Keratinocyte (primary cell): ENCODE data around the gene TBX3. TPM values are rescaled to one million over a fixed set of nuclear protein-coding genes. Genes with fewer than 3 reads are reported as not detected.

Experiments used
- DNase-seq: peaks from one replicate; pipeline ENCODE4 v3.0.0-alpha.2; 2011; ENCODE audit warnings: low read depth, missing footprints, low spot score
- FAIRE-seq: peaks from 2 replicates; lab custom pipeline; 2011; peaks lifted over from hg19 to GRCh38; lab: Jason Lieb, UNC
- H2AFZ ChIP-seq: 2 replicates; pipeline ENCODE4 v1.6.0; 2012; ENCODE audit warnings: low read length, control low read depth, inconsistent platforms; ENCODE audit not compliant: control insufficient read depth
- H3K27ac ChIP-seq: 2 replicates; pipeline ENCODE4 v1.5.1; 2011; ENCODE audit warnings: low read length; ENCODE audit not compliant: control insufficient read depth, insufficient read depth
- H3K27me3 ChIP-seq: 3 replicates; pipeline ENCODE4 v1.6.0; 2011; ENCODE audit warnings: low read length; ENCODE audit not compliant: control insufficient read depth, insufficient read depth; ENCODE audit errors: extremely low read depth
- H3K36me3 ChIP-seq, 2 experiments: 2 replicates in 1 of 2; 3 replicates in 1 of 2; pipeline ENCODE4 v1.5.1; 2011; ENCODE audit warnings: low read length in 2 of 2, mild to moderate bottlenecking in 1 of 2; ENCODE audit not compliant: control insufficient read depth in 2 of 2, insufficient read depth in 2 of 2; ENCODE audit errors: extremely low read depth in 1 of 2
- H3K4me1 ChIP-seq: 3 replicates; pipeline ENCODE4 v1.5.1; 2011; ENCODE audit warnings: low read length; ENCODE audit not compliant: control insufficient read depth, insufficient read depth; ENCODE audit errors: extremely low read depth
- H3K4me2 ChIP-seq: 3 replicates; pipeline ENCODE4 v1.6.0; 2011; ENCODE audit warnings: low read depth, low read length; ENCODE audit not compliant: control insufficient read depth, insufficient read depth; ENCODE audit errors: extremely low read depth
- H3K4me3 ChIP-seq, 3 experiments: fragments of 200-600 bp in 1 of 3; sonication (generic) in 1 of 3; 2 replicates in 2 of 3; 3 replicates in 1 of 3; pipeline ENCODE4 v1.5.1; 2011 to 2016; ENCODE audit warnings: low read length in 3 of 3, mild to moderate bottlenecking in 3 of 3, control low read depth in 2 of 3, inconsistent platforms in 1 of 3, low read depth in 1 of 3, mixed read lengths in 1 of 3, mixed run types in 1 of 3, moderate library complexity in 1 of 3; ENCODE audit not compliant: control insufficient read depth in 2 of 3, insufficient read depth in 2 of 3; ENCODE audit errors: extremely low read depth in 1 of 3
- H3K79me2 ChIP-seq: 2 replicates; pipeline ENCODE4 v1.6.0; 2012; ENCODE audit warnings: low read length; ENCODE audit not compliant: control insufficient read depth, insufficient read depth
- H3K9ac ChIP-seq: 3 replicates; pipeline ENCODE4 v1.6.0; 2011; ENCODE audit warnings: low read length; ENCODE audit not compliant: control insufficient read depth, insufficient read depth; ENCODE audit errors: extremely low read depth
- H3K9me1 ChIP-seq: 3 replicates; pipeline ENCODE4 v1.6.0; 2011; ENCODE audit warnings: low read length; ENCODE audit not compliant: control insufficient read depth, insufficient read depth; ENCODE audit errors: extremely low read depth
- H3K9me3 ChIP-seq: 2 replicates; pipeline ENCODE4 v1.5.1; 2012; ENCODE audit warnings: low read depth, low read length; ENCODE audit not compliant: control insufficient read depth
- H4K20me1 ChIP-seq: 3 replicates; pipeline ENCODE4 v1.6.0; 2011; ENCODE audit warnings: low read length; ENCODE audit not compliant: control insufficient read depth, insufficient read depth; ENCODE audit errors: extremely low read depth
- EZH2 ChIP-seq: IDR thresholded peaks from one replicate; pipeline ENCODE4 v1.6.1; 2012; ENCODE audit warnings: inconsistent platforms, mild to moderate bottlenecking, low read length, moderate library complexity
- dilution Hi-C: fragments of 300-500 bp; cut with MboI; formaldehyde crosslinking; loops from one replicate; pipeline ENCODE4 v1.7.0; 2020; ENCODE audit warnings: low sequenced_read_pairs; ENCODE audit not compliant: extremely low pct_ligation_motif_present
- polyA plus RNA-seq, 5 experiments: library from polyadenylated mRNA; depleted of rRNA in 3 of 5; stranded (reverse) in 3 of 5; stranded (forward) in 1 of 5; unstranded in 1 of 5; fragments of >200 nt; gene quantifications; 1 replicate in 1 of 5; 2 replicates in 3 of 5; 3 replicates in 1 of 5; pipeline versions ENCODE4 v1.2.1 to v1.2.3, GENCODE V29; 2011 to 2012; ENCODE audit warnings: missing spikeins in 2 of 5, low read depth in 1 of 5, low replicate concordance in 1 of 5
- TF ChIP-seq, protein P1 (sequence below), 3 experiments: IDR thresholded peaks in 1 of 3; conservative IDR thresholded peaks in 1 of 3; optimal IDR thresholded peaks in 1 of 3; 2 replicates in 2 of 3; 3 replicates in 1 of 3; pipeline versions ENCODE3 to v1.5.1; 2011; ENCODE audit warnings: low read length in 3 of 3, mild to moderate bottlenecking in 3 of 3, moderate library complexity in 2 of 3, control low read depth in 1 of 3, inconsistent platforms in 1 of 3; ENCODE audit not compliant: insufficient read depth in 2 of 3; ENCODE audit errors: extremely low read depth in 1 of 3

The TBX3 gene
- polyA plus RNA-seq, 1 donor (not counting 4 experiments of a cell fraction or from before 2014, with no cell fraction given) = 7.8 TPM

DNA sequence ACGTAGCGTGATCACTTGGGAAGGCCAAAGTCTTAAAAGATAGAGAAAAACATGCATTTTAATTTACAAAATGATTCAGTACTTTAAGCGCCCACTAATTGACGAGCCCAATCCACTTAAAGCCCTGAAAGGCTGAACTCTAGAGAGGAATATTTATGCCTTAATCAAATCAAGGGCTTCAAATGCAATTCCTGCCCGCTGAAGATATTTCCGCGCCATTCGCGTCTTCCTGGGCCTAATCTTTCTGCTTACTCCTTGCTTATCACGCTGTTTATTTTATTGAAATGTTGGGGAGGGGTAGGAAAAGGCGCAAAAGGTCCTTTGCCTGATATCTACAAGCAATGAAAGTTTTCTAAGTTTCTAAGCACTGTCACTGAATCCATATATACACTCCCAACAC lies 4.0 kb downstream of the TBX3 start:
- Histone ChIP-seq H3K9me1 (no peaks in the 10 kb centered on the region), H3K27me3 (no peaks in the 10 kb centered on the region), H3K27ac (no peak overlapping the region), H3K79me2 (peaks cover 42% of the 10 kb centered on the region), H3K4me1 (peaks cover 8% of the 10 kb centered on the region), H2AFZ (no peak overlapping the region), H3K4me2 (no peak overlapping the region), H3K36me3 (peaks cover 8 to 20% of the 10 kb centered on the region in 2 experiments), H3K9me3 (no peaks in the 10 kb centered on the region), H4K20me1 (no peaks in the 10 kb centered on the region), H3K9ac (no peak overlapping the region), H3K4me3 (no peak overlapping the region)
- no peak for FAIRE-seq
- DNase-seq = no peak
- TF ChIP-seq, protein P1, sequence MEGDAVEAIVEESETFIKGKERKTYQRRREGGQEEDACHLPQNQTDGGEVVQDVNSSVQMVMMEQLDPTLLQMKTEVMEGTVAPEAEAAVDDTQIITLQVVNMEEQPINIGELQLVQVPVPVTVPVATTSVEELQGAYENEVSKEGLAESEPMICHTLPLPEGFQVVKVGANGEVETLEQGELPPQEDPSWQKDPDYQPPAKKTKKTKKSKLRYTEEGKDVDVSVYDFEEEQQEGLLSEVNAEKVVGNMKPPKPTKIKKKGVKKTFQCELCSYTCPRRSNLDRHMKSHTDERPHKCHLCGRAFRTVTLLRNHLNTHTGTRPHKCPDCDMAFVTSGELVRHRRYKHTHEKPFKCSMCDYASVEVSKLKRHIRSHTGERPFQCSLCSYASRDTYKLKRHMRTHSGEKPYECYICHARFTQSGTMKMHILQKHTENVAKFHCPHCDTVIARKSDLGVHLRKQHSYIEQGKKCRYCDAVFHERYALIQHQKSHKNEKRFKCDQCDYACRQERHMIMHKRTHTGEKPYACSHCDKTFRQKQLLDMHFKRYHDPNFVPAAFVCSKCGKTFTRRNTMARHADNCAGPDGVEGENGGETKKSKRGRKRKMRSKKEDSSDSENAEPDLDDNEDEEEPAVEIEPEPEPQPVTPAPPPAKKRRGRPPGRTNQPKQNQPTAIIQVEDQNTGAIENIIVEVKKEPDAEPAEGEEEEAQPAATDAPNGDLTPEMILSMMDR (optimal IDR thresholded peaks at IDR 0.05 in 1 of 3, IDR thresholded peaks at IDR 0.05 in 1 of 3, conservative IDR thresholded peaks at IDR 0.05 in 1 of 3; ENCODE audit: extremely low read depth in 1 of 3, insufficient read depth in 2 of 3, low read length in 3 of 3) = no peak
- no peak for TF ChIP-seq EZH2
- dilution Hi-C loops = no loop called here

- FAIRE-seq (no peak), DNase-seq (no peak)
- no peak for TF ChIP-seq EZH2
- TF ChIP-seq, protein P1 (optimal IDR thresholded peaks at IDR 0.05 in 1 of 3, IDR thresholded peaks at IDR 0.05 in 1 of 3, conservative IDR thresholded peaks at IDR 0.05 in 1 of 3; ENCODE audit: extremely low read depth in 1 of 3, insufficient read depth in 2 of 3, low read length in 3 of 3) = no peak
- Histone ChIP-seq H4K20me1 (no peaks in the 10 kb centered on the region), H3K4me2 (no peak overlapping the region), H2AFZ (no peak overlapping the region), H3K4me1 (peaks cover 5% of the 10 kb centered on the region), H3K9me3 (no peaks in the 10 kb centered on the region), H3K36me3 (peaks cover 8 to 20% of the 10 kb centered on the region in 2 experiments), H3K4me3 (no peak overlapping the region), H3K9me1 (no peaks in the 10 kb centered on the region), H3K27ac (no peak overlapping the region), H3K79me2 (peaks cover 42% of the 10 kb centered on the region), H3K27me3 (no peaks in the 10 kb centered on the region), H3K9ac (no peak overlapping the region)
- dilution Hi-C loops = no loop called here
Measured at GRCh38 chr12:114679452-114679875, 4.5 kb downstream of the TBX3 start.
